ENCODE measurements around the gene ZNF354B. TPM values are rescaled to one million over a fixed set of nuclear protein-coding genes. Genes with fewer than 3 reads are reported as not detected.
A peak's percentile ranks its signal among the peaks of the same experiment; 100 is the strongest.
"Not testable (repeated sequence)": the region's sequence is repeated elsewhere in the genome, so short reads cannot be mapped to it uniquely, and the experiment has no call there.

The ZNF354B gene
- total RNA-seq, 1 donor from 2014 or later, result 13.4 TPM

- no peak overlapping the region for H3K27ac Mint-ChIP-seq (ENCODE audit: unreplicated experiment)
- H3K36me3 Mint-ChIP-seq (ENCODE audit: low read depth), result peaks cover 13% of the 10 kb centered on the region
- peaks cover 21% of the 10 kb centered on the region for H3K4me1 Mint-ChIP-seq (ENCODE audit: low read depth)
- peaks cover 5% of the 10 kb centered on the region for H3K9me3 Mint-ChIP-seq (ENCODE audit: low read depth)
- no peak for DNase-seq (ENCODE audit: low spot score)
- H3K4me3 Mint-ChIP-seq (ENCODE audit: unreplicated experiment), result peak overlapping the region; percentile 74
- H3K27me3 Mint-ChIP-seq (ENCODE audit: low read depth), result no peaks in the 10 kb centered on the region
- TF ChIP-seq, protein P1, sequence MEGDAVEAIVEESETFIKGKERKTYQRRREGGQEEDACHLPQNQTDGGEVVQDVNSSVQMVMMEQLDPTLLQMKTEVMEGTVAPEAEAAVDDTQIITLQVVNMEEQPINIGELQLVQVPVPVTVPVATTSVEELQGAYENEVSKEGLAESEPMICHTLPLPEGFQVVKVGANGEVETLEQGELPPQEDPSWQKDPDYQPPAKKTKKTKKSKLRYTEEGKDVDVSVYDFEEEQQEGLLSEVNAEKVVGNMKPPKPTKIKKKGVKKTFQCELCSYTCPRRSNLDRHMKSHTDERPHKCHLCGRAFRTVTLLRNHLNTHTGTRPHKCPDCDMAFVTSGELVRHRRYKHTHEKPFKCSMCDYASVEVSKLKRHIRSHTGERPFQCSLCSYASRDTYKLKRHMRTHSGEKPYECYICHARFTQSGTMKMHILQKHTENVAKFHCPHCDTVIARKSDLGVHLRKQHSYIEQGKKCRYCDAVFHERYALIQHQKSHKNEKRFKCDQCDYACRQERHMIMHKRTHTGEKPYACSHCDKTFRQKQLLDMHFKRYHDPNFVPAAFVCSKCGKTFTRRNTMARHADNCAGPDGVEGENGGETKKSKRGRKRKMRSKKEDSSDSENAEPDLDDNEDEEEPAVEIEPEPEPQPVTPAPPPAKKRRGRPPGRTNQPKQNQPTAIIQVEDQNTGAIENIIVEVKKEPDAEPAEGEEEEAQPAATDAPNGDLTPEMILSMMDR (IDR thresholded peaks at IDR 0.05), result no peak
Observed at GRCh38 chr5:178861627-178862026, 1.9 kb downstream of the ZNF354B start.

GRCh38 chr5:178866946-178867345, 7.2 kb downstream of the ZNF354B start:
- no peaks in the 10 kb centered on the region for H3K27me3 Mint-ChIP-seq (ENCODE audit: low read depth)
- peaks cover 6% of the 10 kb centered on the region for H3K9me3 Mint-ChIP-seq (ENCODE audit: low read depth)

DNA sequence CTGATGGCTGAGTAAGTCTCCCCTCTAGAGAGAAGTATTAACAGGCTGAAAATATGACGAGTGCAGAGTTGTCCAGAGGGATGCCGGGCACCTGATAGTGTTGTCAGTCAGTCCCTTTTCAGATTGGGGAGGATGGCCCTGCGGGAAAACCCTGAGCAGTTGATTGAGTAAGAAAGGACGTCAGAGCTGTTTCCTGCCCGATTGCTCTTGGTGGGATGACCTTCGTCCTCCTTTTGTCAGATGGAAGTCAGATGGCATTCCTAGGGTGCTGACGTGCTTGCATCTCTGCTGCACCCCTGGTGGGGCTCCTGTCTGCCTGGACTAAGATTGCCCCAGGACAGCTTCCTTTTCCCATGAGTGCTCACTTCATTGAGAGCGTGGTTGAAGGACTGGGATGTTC, 9.8 kb downstream of the ZNF354B start:
- no peak for DNase-seq (ENCODE audit: low spot score)
- Mint-ChIP-seq H3K4me3 (ENCODE audit: unreplicated experiment) (no peak overlapping the region), H3K27ac (ENCODE audit: unreplicated experiment) (no peak overlapping the region), H3K36me3 (ENCODE audit: low read depth) (peaks cover 71% of the 10 kb centered on the region), H3K4me1 (ENCODE audit: low read depth) (no peaks in the 10 kb centered on the region), H3K27me3 (ENCODE audit: low read depth) (no peaks in the 10 kb centered on the region), H3K9me3 (ENCODE audit: low read depth) (peaks cover 25% of the 10 kb centered on the region)
- TF ChIP-seq, protein P1 (IDR thresholded peaks at IDR 0.05), result no peak

More at GRCh38 chr5:178866946-178867345, 7.2 kb downstream of the ZNF354B start:
- Mint-ChIP-seq H3K27ac (ENCODE audit: unreplicated experiment) (no peak overlapping the region), H3K36me3 (ENCODE audit: low read depth) (peaks cover 50% of the 10 kb centered on the region), H3K4me1 (ENCODE audit: low read depth) (peaks cover 8% of the 10 kb centered on the region), H3K4me3 (ENCODE audit: unreplicated experiment) (no peak overlapping the region)
- TF ChIP-seq, protein P1 (IDR thresholded peaks at IDR 0.05), result no peak
- DNase-seq (ENCODE audit: low spot score), result no peak

GRCh38 chr5:178870411-178870810, 10.7 kb downstream of the ZNF354B start:
- no peak overlapping the region for H3K4me3 Mint-ChIP-seq (ENCODE audit: unreplicated experiment)
- no peaks in the 10 kb centered on the region for H3K4me1 Mint-ChIP-seq (ENCODE audit: low read depth)
- H3K9me3 Mint-ChIP-seq (ENCODE audit: low read depth), result peaks cover 32% of the 10 kb centered on the region
- H3K27ac Mint-ChIP-seq (ENCODE audit: unreplicated experiment), result no peak overlapping the region
- no peaks in the 10 kb centered on the region for H3K27me3 Mint-ChIP-seq (ENCODE audit: low read depth)
- peaks cover 79% of the 10 kb centered on the region for H3K36me3 Mint-ChIP-seq (ENCODE audit: low read depth)
- DNase-seq (ENCODE audit: low spot score), result no peak
- TF ChIP-seq, protein P1 (IDR thresholded peaks at IDR 0.05), result no peak

DNA sequence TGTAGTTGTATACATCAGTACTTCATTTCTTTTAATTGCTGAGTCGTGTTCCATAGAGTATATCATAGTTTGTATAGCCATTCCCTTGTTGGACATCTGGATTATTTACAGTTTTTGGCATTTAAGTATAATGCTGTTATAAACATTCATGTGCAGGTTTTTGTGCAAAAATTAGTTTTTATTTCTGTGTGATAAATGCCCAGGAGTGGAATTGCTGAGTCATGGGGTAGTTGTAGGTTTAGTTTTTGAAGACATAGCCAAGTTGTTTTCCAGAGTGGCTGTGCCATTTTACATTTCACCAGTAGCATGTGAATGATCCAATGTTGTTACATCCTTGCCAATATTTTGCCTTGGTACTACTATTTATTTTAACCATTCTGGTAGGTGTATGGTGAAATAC, 12.5 kb downstream of the ZNF354B start:
- Mint-ChIP-seq H3K9me3 (ENCODE audit: low read depth) (peaks cover 45% of the 10 kb centered on the region), H3K4me1 (ENCODE audit: low read depth) (no peaks in the 10 kb centered on the region), H3K4me3 (ENCODE audit: unreplicated experiment) (no peak overlapping the region), H3K27ac (ENCODE audit: unreplicated experiment) (no peak overlapping the region), H3K27me3 (ENCODE audit: low read depth) (no peaks in the 10 kb centered on the region), H3K36me3 (ENCODE audit: low read depth) (peaks cover 85% of the 10 kb centered on the region)
- TF ChIP-seq, protein P1 (IDR thresholded peaks at IDR 0.05), result no peak
- no peak for DNase-seq (ENCODE audit: low spot score)

- H3K27me3 Mint-ChIP-seq (ENCODE audit: low read depth); DNase-seq (ENCODE audit: low spot score); H3K4me3 Mint-ChIP-seq (ENCODE audit: unreplicated experiment); H3K4me1 Mint-ChIP-seq (ENCODE audit: low read depth); H3K27ac Mint-ChIP-seq (ENCODE audit: unreplicated experiment): not testable (repeated sequence)
- Mint-ChIP-seq H3K9me3 (ENCODE audit: low read depth) (peaks cover 64% of the 10 kb centered on the region), H3K36me3 (ENCODE audit: low read depth) (peaks cover 77% of the 10 kb centered on the region)
Observed at GRCh38 chr5:178883115-178883694, 23.5 kb downstream of the ZNF354B start.

Data from chondrocyte (in vitro differentiated cells).